Stimulated activated naive B cell treated with anti-CD40 and anti-IgM and Interleukin-4, amounts not matched to agents 10 μg/mL and 1 μg/mL and 100 μg/mL, for 72 hours (primary cell): ENCODE data around the gene PHOX2A.

Source experiments
- ATAC-seq, 2 donors: fragments of 150-1000 bp; cut with Tn5 transposase; replicated peaks; 2 replicates each; pipeline ENCODE4 v1.10.0; 2021; ENCODE audit warnings: moderate library complexity in 1 of 2
- DNase-seq: peaks from one replicate; pipeline ENCODE4 v3.0.0; 2021
- H3K27ac Mint-ChIP-seq: one replicate; pipeline ENCODE4 v1.8.0; 2022; ENCODE audit warnings: mild to moderate bottlenecking, mixed read lengths
- H3K27me3 Mint-ChIP-seq, 2 donors: one replicate each; pipeline ENCODE4 v1.8.0; 2022; ENCODE audit warnings: mixed read lengths in 2 of 2
- H3K36me3 Mint-ChIP-seq, 2 donors: one replicate each; pipeline ENCODE4 v1.8.0; 2022; ENCODE audit warnings: mixed read lengths in 2 of 2, mild to moderate bottlenecking in 1 of 2
- H3K4me1 Mint-ChIP-seq, 2 donors: one replicate each; pipeline ENCODE4 v1.8.0; 2022; ENCODE audit warnings: mixed read lengths in 2 of 2, mild to moderate bottlenecking in 1 of 2
- H3K4me3 Mint-ChIP-seq, 2 donors: one replicate each; pipeline ENCODE4 v1.8.0; 2022; ENCODE audit warnings: mild to moderate bottlenecking in 2 of 2, mixed read lengths in 2 of 2, moderate library complexity in 1 of 2
- H3K9me3 Mint-ChIP-seq, 2 donors: one replicate each; pipeline ENCODE4 v1.8.0; 2022; ENCODE audit warnings: mixed read lengths in 2 of 2, mild to moderate bottlenecking in 1 of 2

PHOX2A gene

GRCh38 chr11:72233773-72234513, 10.0 kb downstream of the PHOX2A start:
- Mint-ChIP-seq H3K4me3 (no peak overlapping the region), H3K9me3 (no peaks in the 10 kb centered on the region), H3K27me3 (peaks cover 2% of the 10 kb centered on the region in 2 donors), H3K27ac (peak overlapping the region; percentile 81), H3K36me3 (peaks cover 63 to 65% of the 10 kb centered on the region in 2 donors), H3K4me1 (peaks cover 23 to 40% of the 10 kb centered on the region in 2 donors)
- no peak for ATAC-seq
- DNase-seq, result no peak

GRCh38 chr11:72233056-72233772, 10.8 kb downstream of the PHOX2A start:
- Mint-ChIP-seq H3K9me3 (no peaks in the 10 kb centered on the region), H3K27me3 (no peaks in the 10 kb centered on the region), H3K4me1 (peaks cover 23 to 37% of the 10 kb centered on the region in 2 donors), H3K4me3 (no peak overlapping the region), H3K36me3 (peaks cover 65 to 72% of the 10 kb centered on the region in 2 donors), H3K27ac (peak overlapping the region; percentile 81)
- ATAC-seq (no peak), DNase-seq (no peak)

- Mint-ChIP-seq H3K9me3 (no peaks in the 10 kb centered on the region), H3K36me3 (peaks cover 62 to 75% of the 10 kb centered on the region in 2 donors), H3K4me3 (no peak overlapping the region), H3K27ac (peak overlapping the region; percentile 63), H3K4me1 (peaks cover 23 to 37% of the 10 kb centered on the region in 2 donors), H3K27me3 (no peaks in the 10 kb centered on the region)
- DNase-seq (no peak), ATAC-seq (no peak)
Measured at GRCh38 chr11:72232260-72233055, 11.5 kb downstream of the PHOX2A start.

GRCh38 chr11:72231396-72232259, 12.3 kb downstream of the PHOX2A start:
- Mint-ChIP-seq H3K4me3 (no peak overlapping the region), H3K9me3 (no peaks in the 10 kb centered on the region), H3K36me3 (peaks cover 57 to 69% of the 10 kb centered on the region in 2 donors), H3K27ac (no peak overlapping the region), H3K27me3 (no peaks in the 10 kb centered on the region), H3K4me1 (peaks cover 22 to 39% of the 10 kb centered on the region in 2 donors)
- DNase-seq (no peak), ATAC-seq (no peak)

GRCh38 chr11:72230764-72231365, 13.1 kb downstream of the PHOX2A start:
- ATAC-seq (no peak), DNase-seq (no peak)
- no peak overlapping the region for H3K27ac Mint-ChIP-seq
- H3K27me3 Mint-ChIP-seq, result no peaks in the 10 kb centered on the region
- peaks cover 57 to 65% of the 10 kb centered on the region in 2 donors for H3K36me3 Mint-ChIP-seq
- H3K4me3 Mint-ChIP-seq, result no peak overlapping the region
- H3K9me3 Mint-ChIP-seq, result no peaks in the 10 kb centered on the region
- H3K4me1 Mint-ChIP-seq, result peaks cover 24 to 47% of the 10 kb centered on the region in 2 donors

- no peak for ATAC-seq
- Mint-ChIP-seq H3K4me3 (no peak overlapping the region), H3K27me3 (no peaks in the 10 kb centered on the region), H3K27ac (no peak overlapping the region), H3K4me1 (peaks cover 28 to 50% of the 10 kb centered on the region in 2 donors), H3K9me3 (no peaks in the 10 kb centered on the region), H3K36me3 (peaks cover 58 to 65% of the 10 kb centered on the region in 2 donors)
- DNase-seq, result no peak
Measured at GRCh38 chr11:72229925-72230763, 13.8 kb downstream of the PHOX2A start.

- ATAC-seq, result no peak
- H3K9me3 Mint-ChIP-seq, result no peaks in the 10 kb centered on the region
- H3K4me1 Mint-ChIP-seq, result peaks cover 24 to 45% of the 10 kb centered on the region in 2 donors
- DNase-seq, result no peak
- H3K4me3 Mint-ChIP-seq, result no peak overlapping the region
- peaks cover 54 to 59% of the 10 kb centered on the region in 2 donors for H3K36me3 Mint-ChIP-seq
- H3K27ac Mint-ChIP-seq, result no peak overlapping the region
- no peaks in the 10 kb centered on the region for H3K27me3 Mint-ChIP-seq
Measured at GRCh38 chr11:72229336-72229924, 14.5 kb downstream of the PHOX2A start.

GRCh38 chr11:72228844-72229231, 15.1 kb downstream of the PHOX2A start:
- Mint-ChIP-seq H3K36me3 (peaks cover 54 to 59% of the 10 kb centered on the region in 2 donors), H3K27ac (no peak overlapping the region)
- no peak for ATAC-seq

GRCh38 chr11:72228229-72228843, 15.6 kb downstream of the PHOX2A start:
- no peak overlapping the region for H3K27ac Mint-ChIP-seq
- H3K36me3 Mint-ChIP-seq, result peaks cover 49 to 55% of the 10 kb centered on the region in 2 donors
- no peaks in the 10 kb centered on the region for H3K9me3 Mint-ChIP-seq
- no peaks in the 10 kb centered on the region for H3K27me3 Mint-ChIP-seq
- DNase-seq (no peak), ATAC-seq (no peak)
- H3K4me3 Mint-ChIP-seq, result no peak overlapping the region
- H3K4me1 Mint-ChIP-seq, result peaks cover 16 to 34% of the 10 kb centered on the region in 2 donors

More at GRCh38 chr11:72228844-72229231, 15.1 kb downstream of the PHOX2A start:
- DNase-seq, result no peak
- Mint-ChIP-seq H3K9me3 (no peaks in the 10 kb centered on the region), H3K27me3 (no peaks in the 10 kb centered on the region), H3K4me1 (peaks cover 21 to 39% of the 10 kb centered on the region in 2 donors), H3K4me3 (no peak overlapping the region)

- H3K9me3 Mint-ChIP-seq, result no peaks in the 10 kb centered on the region
- H3K4me1 Mint-ChIP-seq, result peaks cover 15 to 31% of the 10 kb centered on the region in 2 donors
- peak overlapping the region; percentile 67 for H3K27ac Mint-ChIP-seq
- DNase-seq (no peak), ATAC-seq (no peak)
- no peaks in the 10 kb centered on the region for H3K27me3 Mint-ChIP-seq
- H3K4me3 Mint-ChIP-seq, result no peak overlapping the region
- peaks cover 41 to 50% of the 10 kb centered on the region in 2 donors for H3K36me3 Mint-ChIP-seq
Measured at GRCh38 chr11:72227316-72228228, 16.4 kb downstream of the PHOX2A start.

GRCh38 chr11:72226701-72227100, 17.3 kb downstream of the PHOX2A start:
- H3K36me3 Mint-ChIP-seq, result peaks cover 32 to 41% of the 10 kb centered on the region in 2 donors
- H3K4me3 Mint-ChIP-seq, result no peak overlapping the region
- peaks cover 17 to 32% of the 10 kb centered on the region in 2 donors for H3K4me1 Mint-ChIP-seq
- ATAC-seq (no peak), DNase-seq (no peak)
- no peaks in the 10 kb centered on the region for H3K27me3 Mint-ChIP-seq
- no peaks in the 10 kb centered on the region for H3K9me3 Mint-ChIP-seq
- H3K27ac Mint-ChIP-seq, result no peak overlapping the region
